SH-SY5Y (cell line): ENCODE data around the gene FGF6.

Experiments
- GATA2 ChIP-seq: IDR thresholded peaks from 2 replicates; pipeline ENCODE4 v1.6.1; 2011; ENCODE audit warnings: mild to moderate bottlenecking, low read depth, low read length
- GATA3 ChIP-seq: IDR thresholded peaks from 2 replicates; pipeline ENCODE4 v1.6.1; 2011; ENCODE audit warnings: low read depth, mild to moderate bottlenecking, low read length, moderate library complexity

GRCh38 chr12:4447151-4447550, 1.5 kb upstream of the FGF6 start:
- no peak for TF ChIP-seq GATA2
- TF ChIP-seq GATA3, result no peak
